ENCODE data around the gene PBRM1. TPM values are rescaled to one million over a fixed set of nuclear protein-coding genes. Genes with fewer than 3 reads are reported as not detected.
A peak's percentile ranks its signal among the peaks of the same experiment; 100 is the strongest.

PBRM1 gene
- total RNA-seq, 2 donors from 2014 or later = 73.4 to 78.5 TPM

DNA sequence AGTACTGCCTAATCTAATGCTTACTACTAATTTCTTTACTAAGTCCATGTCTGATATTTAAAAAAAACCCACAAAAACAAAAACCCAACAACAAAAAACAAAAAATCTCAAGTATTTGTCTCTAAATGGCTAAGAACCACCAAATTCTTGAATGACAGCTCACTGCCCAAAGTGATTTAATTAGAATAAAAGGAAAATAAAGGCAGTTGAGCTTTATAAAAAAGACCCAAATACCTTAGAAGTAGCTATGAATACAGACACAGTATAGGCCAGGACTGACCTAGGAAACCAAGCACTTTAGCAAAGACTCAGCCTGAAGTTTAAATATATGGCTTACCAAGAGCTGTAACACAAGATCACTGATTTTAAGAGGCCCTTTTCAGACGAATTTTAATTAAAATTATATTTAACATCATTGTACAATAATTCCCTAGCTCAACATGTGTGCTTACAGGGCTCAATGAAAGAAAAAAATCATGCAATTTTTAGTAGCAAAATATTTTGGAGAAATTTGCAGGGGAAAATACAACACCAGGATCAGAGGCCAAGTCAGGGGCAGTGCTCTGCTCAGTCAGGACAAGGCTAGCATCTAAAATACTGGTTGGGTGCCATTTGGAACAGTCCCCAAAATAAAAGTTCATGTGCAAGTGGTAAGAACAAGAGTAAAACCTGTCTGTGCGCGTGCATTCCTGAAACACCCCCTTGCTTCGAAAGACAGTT, 124.5 kb downstream of the PBRM1 start:
- Mint-ChIP-seq H3K4me3 (no peak overlapping the region), H3K27ac (peak overlapping the region; percentile 67)
- 82 to 96% methylated on average over 3 to 4 of the region's 4 CpGs for WGBS, 2 experiments (ENCODE audit: insufficient coverage in 1 of 2, insufficient read length in 1 of 2)

DNA sequence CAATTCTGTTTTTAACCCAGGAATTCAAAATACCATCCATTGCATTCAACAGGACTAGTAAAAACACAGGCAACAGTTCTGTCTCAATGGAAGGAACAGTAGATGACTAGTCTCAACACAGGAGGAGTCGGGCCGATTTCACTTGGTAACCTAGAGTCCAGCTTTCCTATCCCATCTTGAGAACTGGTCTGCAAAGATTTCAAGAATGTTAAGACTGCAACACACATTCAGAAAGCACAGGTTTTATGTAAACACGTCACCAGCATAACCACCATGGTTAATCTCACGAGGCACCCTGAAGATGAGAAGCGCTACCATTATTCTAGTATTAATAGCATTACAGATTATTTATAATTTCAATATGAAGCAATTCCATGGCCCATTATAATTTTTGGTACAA, 127.3 kb downstream of the PBRM1 start:
- Mint-ChIP-seq H3K27ac (peak overlapping the region; percentile 65), H3K36me3 (ENCODE audit: low read depth) (peaks cover 56% of the 10 kb centered on the region), H3K4me3 (no peak overlapping the region), H3K9me3 (no peaks in the 10 kb centered on the region), H3K27me3 (ENCODE audit: insufficient read depth) (no peaks in the 10 kb centered on the region), H3K4me1 (no peaks in the 10 kb centered on the region)
- Histone ChIP-seq H3K9ac (ENCODE audit: extremely low read depth, low read length, poor library complexity, severe bottlenecking) (no peak overlapping the region), H3K36me3 (ENCODE audit: control insufficient read depth, insufficient read depth, low read length) (peaks cover 82% of the 10 kb centered on the region), H3K27ac (ENCODE audit: low read depth, low read length) (no peak overlapping the region), H3K4me1 (ENCODE audit: control insufficient read depth, insufficient read depth, low read length) (no peaks in the 10 kb centered on the region), H3K4me3 (ENCODE audit: low read length) (no peak overlapping the region), H3K27me3 (ENCODE audit: control insufficient read depth, insufficient read depth, low read length, poor library complexity, severe bottlenecking) (no peaks in the 10 kb centered on the region), H3K9me3 (ENCODE audit: control insufficient read depth, low read length) (no peaks in the 10 kb centered on the region)
- WGBS, 2 experiments (ENCODE audit: insufficient coverage in 1 of 2, insufficient read length in 1 of 2) = 96% methylated on average over 4 of the region's 5 CpGs; no CpG with 5 or more reads in 1 of the 2 experiments
- DNase-seq = no peak
- TF ChIP-seq, protein P1, sequence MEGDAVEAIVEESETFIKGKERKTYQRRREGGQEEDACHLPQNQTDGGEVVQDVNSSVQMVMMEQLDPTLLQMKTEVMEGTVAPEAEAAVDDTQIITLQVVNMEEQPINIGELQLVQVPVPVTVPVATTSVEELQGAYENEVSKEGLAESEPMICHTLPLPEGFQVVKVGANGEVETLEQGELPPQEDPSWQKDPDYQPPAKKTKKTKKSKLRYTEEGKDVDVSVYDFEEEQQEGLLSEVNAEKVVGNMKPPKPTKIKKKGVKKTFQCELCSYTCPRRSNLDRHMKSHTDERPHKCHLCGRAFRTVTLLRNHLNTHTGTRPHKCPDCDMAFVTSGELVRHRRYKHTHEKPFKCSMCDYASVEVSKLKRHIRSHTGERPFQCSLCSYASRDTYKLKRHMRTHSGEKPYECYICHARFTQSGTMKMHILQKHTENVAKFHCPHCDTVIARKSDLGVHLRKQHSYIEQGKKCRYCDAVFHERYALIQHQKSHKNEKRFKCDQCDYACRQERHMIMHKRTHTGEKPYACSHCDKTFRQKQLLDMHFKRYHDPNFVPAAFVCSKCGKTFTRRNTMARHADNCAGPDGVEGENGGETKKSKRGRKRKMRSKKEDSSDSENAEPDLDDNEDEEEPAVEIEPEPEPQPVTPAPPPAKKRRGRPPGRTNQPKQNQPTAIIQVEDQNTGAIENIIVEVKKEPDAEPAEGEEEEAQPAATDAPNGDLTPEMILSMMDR (conservative IDR thresholded peaks at IDR 0.05) = no peak

More for the DNA sequence above, 124.5 kb downstream of the PBRM1 start:
- Histone ChIP-seq H3K36me3 (ENCODE audit: control insufficient read depth, insufficient read depth, low read length) (peaks cover 71% of the 10 kb centered on the region), H3K4me3 (ENCODE audit: low read length) (no peak overlapping the region), H3K4me1 (ENCODE audit: control insufficient read depth, insufficient read depth, low read length) (no peaks in the 10 kb centered on the region), H3K27me3 (ENCODE audit: control insufficient read depth, insufficient read depth, low read length, poor library complexity, severe bottlenecking) (no peaks in the 10 kb centered on the region), H3K27ac (ENCODE audit: low read depth, low read length) (no peak overlapping the region), H3K9me3 (ENCODE audit: control insufficient read depth, low read length) (no peaks in the 10 kb centered on the region), H3K9ac (ENCODE audit: extremely low read depth, low read length, poor library complexity, severe bottlenecking) (no peak overlapping the region)
- TF ChIP-seq, protein P1 (conservative IDR thresholded peaks at IDR 0.05) = no peak
- Mint-ChIP-seq H3K27me3 (ENCODE audit: insufficient read depth) (no peaks in the 10 kb centered on the region), H3K9me3 (no peaks in the 10 kb centered on the region), H3K4me1 (no peaks in the 10 kb centered on the region), H3K36me3 (ENCODE audit: low read depth) (peaks cover 45% of the 10 kb centered on the region)
- no peak for DNase-seq

DNA sequence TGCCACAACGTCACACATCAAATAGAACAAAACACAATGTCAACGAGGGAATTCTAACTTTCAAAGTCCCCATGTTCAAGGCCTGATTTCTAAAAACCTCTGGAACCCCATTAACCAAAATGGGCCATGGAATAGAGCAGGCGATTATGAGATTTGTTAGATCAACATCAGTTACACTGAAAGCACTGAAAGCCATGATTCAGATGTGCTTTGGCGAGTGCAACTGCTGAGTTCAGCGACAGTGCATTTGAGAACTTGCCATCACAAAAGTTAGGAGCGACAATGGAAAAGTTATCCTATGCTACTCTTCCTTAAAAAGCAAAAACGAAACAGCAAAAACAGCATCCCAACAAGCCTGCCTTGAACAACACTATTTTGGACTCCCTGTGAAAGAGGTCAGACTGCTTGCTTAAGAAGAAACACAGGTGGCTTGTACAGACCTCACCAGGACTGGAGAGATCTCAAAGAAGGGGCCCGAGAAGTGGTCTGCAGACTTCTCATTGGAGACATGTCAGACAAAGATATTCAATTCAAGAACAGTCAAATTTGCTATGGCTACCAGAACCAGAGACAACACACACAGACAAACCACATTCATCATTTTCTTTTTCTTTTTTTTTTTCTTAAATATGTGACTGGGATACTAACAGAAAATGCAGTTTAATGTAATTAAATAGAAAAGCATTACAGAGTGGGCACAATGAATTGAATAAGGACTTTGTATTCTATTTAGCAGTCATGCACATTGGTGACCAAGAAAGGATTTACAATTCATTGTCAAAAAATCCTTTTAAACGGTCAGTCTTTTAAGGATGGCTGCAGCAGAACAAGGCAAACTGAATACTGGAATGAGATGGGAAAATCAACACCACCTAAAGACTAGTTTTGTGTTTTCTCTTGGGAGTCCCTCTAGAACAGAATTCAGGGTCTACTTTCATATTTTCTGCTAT, 128.4 kb downstream of the PBRM1 start:
- H3K4me1 Mint-ChIP-seq = no peaks in the 10 kb centered on the region
- Histone ChIP-seq H3K36me3 (ENCODE audit: control insufficient read depth, insufficient read depth, low read length) (peaks cover 79% of the 10 kb centered on the region), H3K4me3 (ENCODE audit: low read length) (no peak overlapping the region), H3K27me3 (ENCODE audit: control insufficient read depth, insufficient read depth, low read length, poor library complexity, severe bottlenecking) (no peaks in the 10 kb centered on the region), H3K9me3 (ENCODE audit: control insufficient read depth, low read length) (no peaks in the 10 kb centered on the region), H3K27ac (ENCODE audit: low read depth, low read length) (peak overlapping the region; percentile 19), H3K4me1 (ENCODE audit: control insufficient read depth, insufficient read depth, low read length) (no peaks in the 10 kb centered on the region), H3K9ac (ENCODE audit: extremely low read depth, low read length, poor library complexity, severe bottlenecking) (no peak overlapping the region)
- no peaks in the 10 kb centered on the region for H3K9me3 Mint-ChIP-seq
- DNase-seq = no peak
- H3K27ac Mint-ChIP-seq = no peak overlapping the region
- WGBS, 2 experiments (ENCODE audit: insufficient coverage in 1 of 2, insufficient read length in 1 of 2) = 87 to 97% methylated on average over 4 to 9 of the region's 9 CpGs
- H3K36me3 Mint-ChIP-seq (ENCODE audit: low read depth) = peaks cover 53% of the 10 kb centered on the region
- no peaks in the 10 kb centered on the region for H3K27me3 Mint-ChIP-seq (ENCODE audit: insufficient read depth)
- no peak overlapping the region for H3K4me3 Mint-ChIP-seq
- TF ChIP-seq, protein P1 (conservative IDR thresholded peaks at IDR 0.05) = no peak

Measured in endodermal cell (in vitro differentiated cells).